T-helper 1 cell treated with Interleukin-12 subunit alpha and Interleukin-12 subunit beta and Interleukin-4 antibody, amounts not matched to agents 30 ng/mL and 1 ng/mL, for 36 hours (primary cell): ENCODE data around the gene LMF2. TPM values are rescaled to one million over a fixed set of nuclear protein-coding genes. Genes with fewer than 3 reads are reported as not detected.

Source experiments
- intact Hi-C: fragments of 100-400 bp; cut with micrococcal nuclease; formaldehyde crosslinking; loops from one replicate; pipeline ENCODE4 v1.15.1; 2024
- total RNA-seq: library from RNA; stranded (reverse); gene quantifications from 2 replicates; pipeline ENCODE4 v1.2.3, GENCODE V29; 2022

Gene LMF2, protein sequence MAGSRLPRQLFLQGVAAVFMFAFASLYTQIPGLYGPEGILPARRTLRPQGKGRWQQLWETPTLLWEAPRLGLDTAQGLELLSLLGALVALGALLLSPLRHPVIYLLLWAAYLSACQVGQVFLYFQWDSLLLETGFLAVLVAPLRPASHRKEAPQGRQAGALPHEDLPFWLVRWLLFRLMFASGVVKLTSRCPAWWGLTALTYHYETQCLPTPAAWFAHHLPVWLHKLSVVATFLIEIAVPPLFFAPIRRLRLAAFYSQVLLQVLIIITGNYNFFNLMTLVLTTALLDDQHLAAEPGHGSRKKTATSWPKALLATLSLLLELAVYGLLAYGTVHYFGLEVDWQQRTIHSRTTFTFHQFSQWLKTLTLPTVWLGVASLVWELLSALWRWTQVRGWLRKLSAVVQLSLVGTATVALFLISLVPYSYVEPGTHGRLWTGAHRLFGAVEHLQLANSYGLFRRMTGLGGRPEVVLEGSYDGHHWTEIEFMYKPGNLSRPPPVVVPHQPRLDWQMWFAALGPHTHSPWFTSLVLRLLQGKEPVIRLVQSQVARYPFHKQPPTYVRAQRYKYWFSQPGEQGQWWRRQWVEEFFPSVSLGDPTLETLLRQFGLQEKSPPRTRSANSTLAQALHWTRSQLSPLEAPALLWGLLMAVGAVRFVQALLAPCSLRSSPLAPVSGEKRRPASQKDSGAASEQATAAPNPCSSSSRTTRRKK
- 124 and 136 TPM in 2 replicates for total RNA-seq

- intact Hi-C loops = loop anchor here (1.0 to 5.0 kb wide), 6 partner anchors 32 to 315 kb away; partner anchors contain the start of genes MAPK11, PPP6R2 and SBF1
These were observed at the start of gene LMF2 for GRCh38 chr22:50507421-50507990. Gene LMF2 (minus strand): TSS chr22:50507702. CDS start chr22:50507675, 27 bp downstream.

- intact Hi-C loops = no loop called here
These were observed 49.2 kb upstream of the LMF2 start for GRCh38 chr22:50556703-50557102.

- intact Hi-C loops = no loop called here
These were observed 45.8 kb upstream of the LMF2 start for GRCh38 chr22:50553310-50553709.

DNA sequence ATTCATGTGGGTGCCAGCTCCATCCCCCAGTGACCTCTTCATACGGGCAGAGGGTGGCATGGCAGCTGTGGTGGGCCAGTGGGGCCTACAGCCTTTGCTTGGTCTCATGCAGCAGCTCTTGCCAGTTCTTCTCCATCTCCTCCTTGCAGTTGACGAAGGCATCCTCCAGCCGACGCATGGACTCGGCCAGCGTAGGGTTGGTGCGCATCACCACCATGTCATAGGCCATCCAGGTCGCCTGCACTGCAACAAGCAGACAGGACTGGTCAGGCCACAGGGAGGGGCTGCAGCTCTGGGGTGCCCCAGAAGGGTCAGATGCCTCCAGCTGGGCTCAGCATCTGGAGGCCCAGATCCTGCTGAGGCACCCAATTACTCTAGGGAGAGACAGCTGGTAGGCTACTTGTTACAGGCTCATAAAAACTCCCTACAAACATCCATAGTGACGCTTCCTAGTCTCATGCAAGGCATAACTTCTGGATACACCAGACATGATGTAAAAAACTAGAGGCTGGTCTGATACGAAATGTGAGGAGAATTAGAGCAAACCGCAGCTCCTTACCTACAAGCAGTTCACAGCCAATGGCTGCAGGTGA is 43.8 kb upstream of the LMF2 start:
- intact Hi-C loops = no loop called here

DNA sequence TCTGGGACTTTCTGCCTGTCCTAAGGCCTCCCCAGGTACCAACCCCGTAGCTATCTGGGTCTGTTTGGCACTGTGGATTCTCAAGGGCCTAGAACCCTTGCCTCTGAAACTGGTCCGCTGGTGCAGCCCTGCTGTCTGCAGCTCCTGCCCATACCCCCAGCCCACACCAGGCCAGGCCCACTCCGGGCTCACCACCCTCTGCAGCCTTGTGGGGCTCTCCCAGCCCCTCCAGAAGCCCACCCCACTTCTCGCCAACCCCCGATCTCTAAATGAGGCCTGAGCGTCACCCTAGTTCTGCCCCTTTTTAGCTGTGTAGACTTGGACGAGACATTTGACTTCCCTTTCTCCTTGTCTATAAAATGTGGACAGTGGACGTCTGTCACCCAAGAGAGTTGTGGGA is 42.9 kb upstream of the LMF2 start:
- intact Hi-C loops = no loop called here

GRCh38 chr22:50548921-50549790 is 41.7 kb upstream of the LMF2 start:
- intact Hi-C loops = no loop called here

DNA sequence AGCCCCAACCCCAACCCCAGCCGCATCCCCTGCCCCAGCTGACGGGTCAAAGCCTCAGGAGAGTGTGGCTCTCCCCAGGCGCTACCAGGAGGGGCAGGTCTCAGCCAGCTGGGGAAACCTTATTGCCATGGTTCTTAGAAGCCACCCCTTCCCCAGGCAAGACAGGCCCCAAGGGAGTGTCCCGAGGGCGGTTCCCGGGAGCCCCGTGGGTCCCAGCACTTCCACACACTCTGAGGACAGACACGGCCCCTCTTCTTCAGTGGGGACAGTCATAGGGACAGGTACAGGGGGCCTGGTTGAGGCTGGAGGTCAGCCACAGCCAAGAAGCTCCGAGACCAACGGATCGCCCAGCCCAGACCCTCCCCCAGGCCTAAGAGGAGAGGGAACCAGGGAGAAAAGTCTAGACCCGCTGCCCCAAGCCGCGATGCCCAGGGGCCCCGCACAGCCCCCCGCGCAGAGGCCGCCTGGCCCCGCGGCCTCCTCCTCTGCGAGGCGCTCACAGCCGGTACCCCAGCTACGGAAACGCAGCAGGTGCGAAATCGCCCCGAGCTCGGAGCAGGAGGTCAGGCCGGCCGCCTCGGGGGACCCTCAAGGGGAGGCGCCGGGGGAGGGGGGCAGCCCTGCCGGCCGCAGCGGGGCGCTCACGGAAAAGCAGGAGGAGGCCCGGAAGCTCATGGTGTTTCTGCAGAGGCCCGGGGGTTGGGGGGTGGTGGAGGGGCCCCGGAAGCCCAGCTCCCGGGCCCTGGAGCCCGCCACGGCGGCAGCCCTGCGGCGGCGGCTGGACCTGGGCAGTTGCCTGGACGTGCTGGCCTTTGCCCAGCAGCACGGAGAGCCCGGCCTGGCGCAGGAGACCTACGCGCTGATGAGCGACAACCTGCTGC is 40.8 kb upstream of the LMF2 start:
- intact Hi-C loops = no loop called here

DNA sequence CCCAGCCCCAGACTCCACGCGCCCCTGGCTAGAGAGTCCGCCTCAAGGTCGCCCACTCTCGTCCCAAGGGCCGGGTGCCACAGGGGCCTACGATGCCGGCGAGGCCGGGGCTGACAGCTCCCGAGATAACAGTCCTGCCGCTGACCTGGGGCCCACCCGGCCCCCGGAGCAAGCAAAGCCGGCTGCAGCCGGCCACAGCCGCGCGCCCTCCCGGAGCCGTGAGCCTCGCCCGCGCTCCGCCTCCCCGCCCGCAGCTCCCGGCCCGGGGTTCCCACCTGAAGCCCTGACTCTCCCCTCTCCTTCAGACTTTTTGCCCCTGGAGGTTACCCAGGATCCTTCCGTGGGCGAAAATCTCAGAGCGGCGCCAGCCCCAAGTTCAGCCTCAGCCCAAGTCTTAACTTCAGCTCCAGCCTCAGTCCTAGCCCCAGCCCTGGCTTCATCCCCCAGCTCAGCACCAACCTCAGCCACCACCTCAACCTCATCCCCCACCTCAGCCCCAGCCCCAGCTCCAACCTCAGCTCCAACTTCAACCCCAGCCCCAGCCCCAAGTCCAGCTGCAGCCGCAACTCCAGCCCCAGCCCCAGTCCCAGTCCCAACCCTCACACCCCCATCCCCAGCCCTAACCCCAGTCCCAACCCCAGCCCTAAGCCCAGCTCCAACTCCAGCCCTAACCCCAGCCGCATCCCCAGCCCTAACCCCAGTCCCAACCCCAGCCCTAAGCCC is 39.9 kb upstream of the LMF2 start:
- intact Hi-C loops = no loop called here

GRCh38 chr22:50546326-50547262 is 39.1 kb upstream of the LMF2 start:
- intact Hi-C loops = no loop called here

DNA sequence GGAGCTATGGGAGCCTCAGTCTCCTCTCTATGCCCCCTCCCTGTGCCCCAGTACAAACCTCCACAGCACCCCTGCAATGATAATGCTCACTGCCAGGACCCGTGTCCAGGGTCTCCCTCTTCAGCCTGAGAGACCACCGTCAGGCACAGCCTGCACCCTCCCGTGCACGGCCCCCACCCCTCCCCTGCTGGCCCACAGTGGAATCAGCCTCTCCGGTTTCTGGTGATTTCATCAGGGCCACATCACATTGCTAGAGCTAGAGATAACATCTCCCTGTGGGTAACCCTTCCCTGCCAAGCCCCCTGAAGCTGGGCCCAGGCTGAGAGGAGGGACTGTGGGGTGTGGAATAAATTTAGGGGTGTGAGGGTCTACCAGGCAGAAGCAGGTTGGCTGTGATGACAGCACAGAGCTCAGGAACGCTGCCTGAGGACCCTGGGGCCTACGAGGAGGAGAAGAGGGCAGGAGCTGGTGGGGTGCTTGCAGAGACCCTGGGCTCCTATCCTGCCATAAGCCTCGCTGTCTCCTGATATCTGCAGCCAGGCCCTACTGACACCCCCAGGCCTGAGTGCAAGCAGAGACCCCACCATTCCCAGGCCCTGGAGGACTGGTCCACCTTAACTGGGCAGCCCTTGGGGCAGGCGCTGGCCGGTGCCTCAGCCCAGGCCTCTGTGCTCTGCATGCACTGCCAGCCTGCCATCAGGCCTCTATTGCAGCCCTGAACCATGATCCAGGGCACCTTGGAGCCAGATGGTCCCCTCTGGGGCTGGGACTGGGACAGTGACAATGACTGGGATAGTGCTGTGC is 38.2 kb upstream of the LMF2 start, which contains the start of gene KLHDC7B:
KLHDC7B (plus strand) TSS at position 378 of the 804 bp plus-strand sequence; CDS start at position 723, 345 bp downstream.
- intact Hi-C loops = no loop called here

GRCh38 chr22:50544746-50545253 is 37.3 kb upstream of the LMF2 start:
- intact Hi-C loops = loop anchor here (1.0 to 5.0 kb wide), 4 partner anchors 14 to 76 kb away; partner anchors contain the start of genes SYCE3 and TYMP

- intact Hi-C loops = loop anchor here (1.0 to 5.0 kb wide), 4 partner anchors 14 to 76 kb away; partner anchors contain the start of genes SYCE3 and TYMP
These were observed 36.7 kb upstream of the LMF2 start for GRCh38 chr22:50544078-50544745.

DNA sequence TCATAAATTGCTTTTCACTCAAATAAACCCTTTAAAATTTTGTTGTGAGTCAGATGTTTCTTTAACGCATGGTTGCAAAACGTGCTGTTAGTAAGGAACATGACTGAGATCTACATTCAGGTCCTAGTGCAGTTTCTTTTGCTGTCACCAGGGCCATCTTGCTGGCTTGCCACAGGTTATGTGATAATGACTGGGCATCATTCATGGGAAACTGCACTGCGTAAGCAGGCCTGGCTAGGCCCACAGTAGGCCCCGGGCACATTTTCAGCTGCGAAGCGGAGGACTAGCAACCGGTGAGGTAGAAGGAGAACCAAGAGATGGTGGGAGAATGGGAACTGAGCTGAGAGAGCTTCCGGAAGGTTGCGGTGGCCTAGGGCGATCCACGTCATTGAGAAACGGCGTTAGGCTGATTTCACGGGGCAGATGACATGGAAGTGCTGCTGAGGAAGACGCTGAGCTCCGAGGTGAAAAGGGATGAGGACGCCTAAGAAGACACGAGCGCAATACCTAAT is 35.0 kb upstream of the LMF2 start:
- intact Hi-C loops = loop anchor here (5.0 kb wide), 1 partner anchor 70 kb away; no protein-coding TSS in a partner anchor

- intact Hi-C loops = loop anchor here (5.0 kb wide), 1 partner anchor 69 kb away; no protein-coding TSS in a partner anchor
These were observed 34.1 kb upstream of the LMF2 start for GRCh38 chr22:50541667-50542026.

- intact Hi-C loops = loop anchor here (5.0 kb wide), 1 partner anchor 68 kb away; no protein-coding TSS in a partner anchor
These were observed 32.9 kb upstream of the LMF2 start for GRCh38 chr22:50540381-50540780.

DNA sequence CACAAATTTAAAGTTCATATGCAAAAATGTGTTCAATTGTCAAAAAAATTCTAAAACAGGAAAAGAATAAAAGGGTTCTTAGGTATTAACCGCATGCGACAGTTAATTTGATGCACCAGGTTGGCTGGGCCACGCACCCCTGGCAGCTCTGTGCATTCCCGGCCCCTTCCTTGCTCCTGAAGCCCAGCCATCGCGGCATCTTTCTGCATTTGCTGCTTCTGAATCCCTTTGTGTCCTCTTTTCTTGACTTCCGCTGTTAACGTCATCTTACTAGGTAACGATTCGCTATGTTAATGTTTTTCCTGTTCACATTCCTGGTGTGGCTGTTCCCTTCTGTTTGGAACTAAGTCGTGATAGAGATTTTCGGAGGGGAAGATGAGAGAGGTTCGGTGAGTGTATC is 30.3 kb upstream of the LMF2 start:
- intact Hi-C loops = loop anchor here (2.0 kb wide), 1 partner anchor 45 kb away; the partner anchor contains the start of gene CHKB
